SU-DHL-6 (cell line): ENCODE measurements around the gene ARF3.

Experiments used
- H2AFZ ChIP-seq: fragments of 200-600 bp; sonication (generic); 2 replicates; pipeline ENCODE4 v1.6.1; 2014; ENCODE audit warnings: low read depth, mild to moderate bottlenecking, moderate library complexity, mixed read lengths, antibody characterized with exemption, low read length; ENCODE audit not compliant: severe bottlenecking
- H3F3A ChIP-seq: fragments of 200-600 bp; shearing (Covaris generic); 2 replicates; pipeline ENCODE4 v1.6.0; 2016; ENCODE audit warnings: antibody characterized with exemption, mild to moderate bottlenecking; ENCODE audit not compliant: insufficient read depth
- H3K27ac ChIP-seq: fragments of 200-600 bp; sonication (generic); 2 replicates; pipeline ENCODE4 v1.5.1; 2016; ENCODE audit warnings: low read depth, mild to moderate bottlenecking, low read length, moderate library complexity, mixed read lengths
- H3K27me3 ChIP-seq: fragments of 200-600 bp; sonication (generic), shearing (Covaris generic); 2 replicates; pipeline ENCODE4 v1.6.0; 2014; ENCODE audit warnings: mild to moderate bottlenecking, low read length
- H3K36me3 ChIP-seq: fragments of 200-600 bp; sonication (generic); 2 replicates; pipeline ENCODE4 v1.6.1; 2014; ENCODE audit warnings: mild to moderate bottlenecking, low read length, mixed read lengths
- H3K4me2 ChIP-seq: fragments of 300-600, 200-600 bp; shearing (Covaris generic), sonication (generic); 2 replicates; pipeline ENCODE4 v1.6.0; 2014; ENCODE audit warnings: low read length, low read depth, mild to moderate bottlenecking; ENCODE audit not compliant: poor library complexity, severe bottlenecking
- H3K4me3 ChIP-seq: fragments of 200-600 bp; sonication (generic); 2 replicates; pipeline ENCODE4 v1.5.1; 2014; ENCODE audit warnings: antibody characterized with exemption, low read length, mild to moderate bottlenecking, mixed read lengths; ENCODE audit not compliant: insufficient read depth, poor library complexity, severe bottlenecking
- H3K79me2 ChIP-seq: fragments of 200-600 bp; sonication (generic); 2 replicates; pipeline ENCODE4 v1.6.1; 2014; ENCODE audit warnings: mild to moderate bottlenecking, low read length, moderate library complexity; ENCODE audit not compliant: insufficient read depth
- H3K9ac ChIP-seq: fragments of 200-600 bp; sonication (generic); 2 replicates; pipeline ENCODE4 v1.7.0; 2014; ENCODE audit warnings: mild to moderate bottlenecking, low read length
- H3K9me2 ChIP-seq: fragments of 200-600 bp; sonication (generic); replicated peaks from 2 replicates; pipeline ENCODE4 v1.6.1; 2014; ENCODE audit warnings: low read length; ENCODE audit not compliant: insufficient read depth
- H3K9me3 ChIP-seq: fragments of 200-600 bp; sonication (generic); 2 replicates; pipeline ENCODE4 v1.6.1; 2014; ENCODE audit warnings: low read length, mixed read lengths; ENCODE audit not compliant: insufficient read depth
- H4K20me1 ChIP-seq: fragments of 200-600 bp; sonication (generic); 2 replicates; pipeline ENCODE4 v1.6.1; 2014; ENCODE audit warnings: low read depth, mild to moderate bottlenecking, antibody characterized with exemption, low read length, moderate library complexity, mixed read lengths
- CTCF ChIP-seq: fragments of 200-600 bp; sonication (generic); IDR thresholded peaks from one replicate; pipeline ENCODE4 v1.5.1; 2017; ENCODE audit warnings: antibody characterized with exemption, mild to moderate bottlenecking, low read length, moderate library complexity; ENCODE audit not compliant: insufficient read depth, poor library complexity, severe bottlenecking
- EZH2phosphoT487 ChIP-seq: fragments of 200-600 bp; sonication (generic), shearing (Covaris generic); conservative IDR thresholded peaks from 2 replicates; pipeline ENCODE4 v1.6.1; 2018; ENCODE audit warnings: mild to moderate bottlenecking, antibody characterized with exemption, low read length, moderate library complexity, mixed read lengths

ARF3 gene

GRCh38 chr12:48995086-48995879 lies 38.0 kb upstream of the ARF3 start:
- Histone ChIP-seq H2AFZ (no peak overlapping the region), H4K20me1 (no peaks in the 10 kb centered on the region), H3K4me2 (peak overlapping the region; percentile 16), H3K27ac (no peak overlapping the region), H3F3A (0 out of 2 replicates have a peak, but pooled peaks cover 3% of the 10 kb centered on the region), H3K9me3 (no peaks in the 10 kb centered on the region), H3K36me3 (no peaks in the 10 kb centered on the region), H3K9ac (no peak overlapping the region), H3K27me3 (no peaks in the 10 kb centered on the region), H3K9me2 (no peaks in the 10 kb centered on the region), H3K4me3 (no peak overlapping the region), H3K79me2 (0 out of 2 replicates have a peak, but pooled peaks cover 6% of the 10 kb centered on the region)
- TF ChIP-seq EZH2phosphoT487 = no peak
- TF ChIP-seq CTCF = peak; percentile 54

GRCh38 chr12:48994224-48995085 lies 37.2 kb upstream of the ARF3 start:
- Histone ChIP-seq H4K20me1 (no peaks in the 10 kb centered on the region), H3F3A (no peaks in the 10 kb centered on the region), H3K9ac (no peak overlapping the region), H3K79me2 (no peaks in the 10 kb centered on the region), H3K4me3 (no peak overlapping the region), H3K27me3 (no peaks in the 10 kb centered on the region), H3K36me3 (no peaks in the 10 kb centered on the region), H3K27ac (no peak overlapping the region), H3K9me3 (no peaks in the 10 kb centered on the region), H2AFZ (no peak overlapping the region), H3K9me2 (no peaks in the 10 kb centered on the region), H3K4me2 (no peak overlapping the region)
- no peak for TF ChIP-seq CTCF
- TF ChIP-seq EZH2phosphoT487 = no peak

GRCh38 chr12:48993787-48994186 lies 36.5 kb upstream of the ARF3 start:
- H4K20me1 ChIP-seq = no peaks in the 10 kb centered on the region
- no peaks in the 10 kb centered on the region for H3K36me3 ChIP-seq
- H3K4me2 ChIP-seq = no peak overlapping the region
- H3K9ac ChIP-seq = no peak overlapping the region
- H3F3A ChIP-seq = no peaks in the 10 kb centered on the region
- TF ChIP-seq CTCF (no peak), EZH2phosphoT487 (no peak)
- no peaks in the 10 kb centered on the region for H3K27me3 ChIP-seq
- no peak overlapping the region for H3K4me3 ChIP-seq
- H3K27ac ChIP-seq = no peak overlapping the region
- no peaks in the 10 kb centered on the region for H3K9me2 ChIP-seq
- H3K9me3 ChIP-seq = no peaks in the 10 kb centered on the region
- no peaks in the 10 kb centered on the region for H3K79me2 ChIP-seq
- no peak overlapping the region for H2AFZ ChIP-seq
